H9 (cell line): Measurements from ENCODE around the gene KLHDC10. TPM values are rescaled to one million over a fixed set of nuclear protein-coding genes. Genes with fewer than 3 reads are reported as not detected.

Experiments used
- DNase-seq: peaks from one replicate; pipeline ENCODE4 v3.0.0-alpha.2; 2017
- H2AFZ ChIP-seq: one replicate; pipeline ENCODE4 v1.6.1; 2013; ENCODE audit warnings: mild to moderate bottlenecking, low read length, control low read depth, moderate library complexity
- H2AK5ac ChIP-seq: 2 replicates; pipeline ENCODE4 v1.6.1; 2013; ENCODE audit warnings: low read length, control low read depth, mixed read lengths; ENCODE audit not compliant: insufficient read length
- H2BK120ac ChIP-seq: one replicate; pipeline ENCODE4 v1.6.1; 2013; ENCODE audit warnings: low read depth, mild to moderate bottlenecking, low read length, control low read depth, inconsistent platforms; ENCODE audit not compliant: poor library complexity, severe bottlenecking
- H2BK12ac ChIP-seq: 2 replicates; pipeline ENCODE4 v1.6.1; 2013; ENCODE audit warnings: low read length, control low read depth, mixed read lengths, low read depth; ENCODE audit not compliant: insufficient read length
- H2BK15ac ChIP-seq: 2 replicates; pipeline ENCODE4 v1.6.1; 2013; ENCODE audit warnings: low read depth, low read length, control low read depth
- H2BK20ac ChIP-seq: one replicate; pipeline ENCODE4 v1.6.1; 2013; ENCODE audit warnings: low read depth, mild to moderate bottlenecking, low read length, control low read depth, inconsistent platforms; ENCODE audit not compliant: poor library complexity, severe bottlenecking
- H2BK5ac ChIP-seq: 2 replicates; pipeline ENCODE4 v1.6.1; 2013; ENCODE audit warnings: low read length, control low read depth, mixed read lengths; ENCODE audit not compliant: insufficient read length
- H3K14ac ChIP-seq: 2 replicates; pipeline ENCODE4 v1.6.1; 2013; ENCODE audit warnings: low read length, control low read depth; ENCODE audit not compliant: insufficient read depth
- H3K18ac ChIP-seq: 2 replicates; pipeline ENCODE4 v1.6.1; 2013; ENCODE audit warnings: low read depth, mild to moderate bottlenecking, mixed read lengths, low read length, control low read depth; ENCODE audit not compliant: insufficient read length
- H3K23ac ChIP-seq: 2 replicates; pipeline ENCODE4 v1.6.1; 2013; ENCODE audit warnings: low read length, control low read depth, mixed read lengths, low read depth; ENCODE audit not compliant: insufficient read length
- H3K23me2 ChIP-seq: 2 replicates; pipeline ENCODE4 v1.6.1; 2013; ENCODE audit warnings: low read depth, mild to moderate bottlenecking, mixed read lengths, low read length, control low read depth; ENCODE audit not compliant: insufficient read length, poor library complexity, severe bottlenecking
- H3K27ac ChIP-seq: 2 replicates; pipeline ENCODE4 v1.5.1; 2013; ENCODE audit warnings: low read length, control low read depth, mixed read lengths, low read depth; ENCODE audit not compliant: insufficient read length
- H3K27me3 ChIP-seq: 2 replicates; pipeline ENCODE4 v1.6.1; 2013; ENCODE audit warnings: low read length, control low read depth, inconsistent platforms; ENCODE audit not compliant: insufficient read depth
- H3K4ac ChIP-seq: 2 replicates; pipeline ENCODE4 v1.6.1; 2013; ENCODE audit warnings: low read depth, mild to moderate bottlenecking, control low read depth, inconsistent platforms, low read length, moderate library complexity
- H3K4me1 ChIP-seq: 2 replicates; pipeline ENCODE4 v1.6.1; 2013; ENCODE audit warnings: low read length, control low read depth, inconsistent platforms; ENCODE audit not compliant: insufficient read depth
- H3K4me2 ChIP-seq: 2 replicates; pipeline ENCODE4 v1.6.1; 2013; ENCODE audit warnings: low read length, control low read depth, mixed read lengths; ENCODE audit not compliant: insufficient read length, insufficient read depth
- H3K56ac ChIP-seq: 2 replicates; pipeline ENCODE4 v1.6.1; 2013; ENCODE audit warnings: low read depth, mild to moderate bottlenecking, mixed read lengths, low read length, control low read depth; ENCODE audit not compliant: insufficient read length
- H3K79me1 ChIP-seq: 2 replicates; pipeline ENCODE4 v1.6.1; 2013; ENCODE audit warnings: low read depth, mild to moderate bottlenecking, moderate library complexity, low read length, control low read depth, inconsistent platforms; ENCODE audit not compliant: insufficient read depth, poor library complexity, severe bottlenecking
- H3K79me2 ChIP-seq: 2 replicates; pipeline ENCODE4 v1.6.1; 2013; ENCODE audit warnings: low read length, control low read depth, inconsistent platforms; ENCODE audit not compliant: insufficient read depth
- H3K9ac ChIP-seq: 2 replicates; pipeline ENCODE4 v1.6.1; 2013; ENCODE audit warnings: low read length, control low read depth, mixed read lengths; ENCODE audit not compliant: insufficient read length; ENCODE audit errors: extremely low read depth
- H3K9me3 ChIP-seq: one replicate; pipeline ENCODE4 v1.6.1; 2013; ENCODE audit warnings: low read depth, low read length, inconsistent platforms; ENCODE audit not compliant: control insufficient read depth
- H3T11ph ChIP-seq: one replicate; pipeline ENCODE4 v1.6.1; 2013; ENCODE audit warnings: mild to moderate bottlenecking, low read length, control low read depth, inconsistent platforms
- H4K20me1 ChIP-seq: one replicate; pipeline ENCODE4 v1.6.1; 2013; ENCODE audit not compliant: control insufficient read depth, insufficient read length, insufficient read depth
- H4K5ac ChIP-seq: 2 replicates; pipeline ENCODE4 v1.6.1; 2013; ENCODE audit warnings: low read depth, mild to moderate bottlenecking, mixed read lengths, low read length, control low read depth; ENCODE audit not compliant: insufficient read length
- H4K8ac ChIP-seq: replicated peaks from 2 replicates; pipeline ENCODE4 v1.6.1; 2013; ENCODE audit warnings: low read length, control low read depth, mixed read lengths, low read depth; ENCODE audit not compliant: insufficient read length
- H4K91ac ChIP-seq: 2 replicates; pipeline ENCODE4 v1.6.1; 2013; ENCODE audit warnings: low read depth, mild to moderate bottlenecking, moderate library complexity, mixed read lengths, low read length, control low read depth; ENCODE audit not compliant: insufficient read length
- H3K27ac Mint-ChIP-seq, 3 experiments: 2 replicates in 2 of 3; 3 replicates in 1 of 3; pipeline ENCODE4 v1.8.0; 2020 to 2021; ENCODE audit warnings: mixed read lengths in 3 of 3, mild to moderate bottlenecking in 1 of 3, moderate library complexity in 1 of 3
- H3K27me3 Mint-ChIP-seq: 2 replicates; pipeline ENCODE4 v1.8.0; 2021; ENCODE audit warnings: low read depth, mild to moderate bottlenecking, moderate library complexity, mixed read lengths
- H3K36me3 Mint-ChIP-seq, 3 experiments: 2 replicates in 2 of 3; 3 replicates in 1 of 3; pipeline ENCODE4 v1.8.0; 2020 to 2021; ENCODE audit warnings: low read depth in 3 of 3, mixed read lengths in 3 of 3; ENCODE audit not compliant: insufficient read depth in 1 of 3
- H3K4me1 Mint-ChIP-seq, 2 experiments: 2 replicates each; pipeline ENCODE4 v1.8.0; 2020; ENCODE audit warnings: mixed read lengths in 2 of 2
- H3K4me3 Mint-ChIP-seq, 2 experiments: 2 replicates in 1 of 2; 3 replicates in 1 of 2; pipeline ENCODE4 v1.8.0; 2020 to 2021; ENCODE audit warnings: mild to moderate bottlenecking in 2 of 2, mixed read lengths in 2 of 2, moderate library complexity in 1 of 2
- H3K9me3 Mint-ChIP-seq, 2 experiments: 2 replicates in 1 of 2; 3 replicates in 1 of 2; pipeline ENCODE4 v1.8.0; 2020; ENCODE audit warnings: mild to moderate bottlenecking in 2 of 2, mixed read lengths in 2 of 2, moderate library complexity in 1 of 2
- WGBS: extraction: QIAGEN DNeasy Blood & Tissue Kit; methylation state at CpG from one replicate; pipeline ENCODE4 v1.1.7; 2013; ENCODE audit warnings: missing lambda C conversion rate, low lambda C conversion rate, mixed read lengths; ENCODE audit not compliant: insufficient read length; ENCODE audit errors: extremely low coverage; 5-methylcytosine and 5-hydroxymethylcytosine counted together
- total RNA-seq: library from RNA; stranded (reverse); gene quantifications from 2 replicates; pipeline ENCODE4 v1.2.1, GENCODE V29; 2021
- TF ChIP-seq, protein P1 (sequence below): fragments of 200-600 bp; sonication (generic); conservative IDR thresholded peaks from 3 replicates; pipeline ENCODE4 v1.8.0; 2021; ENCODE audit warnings: antibody characterized with exemption, mild to moderate bottlenecking

The KLHDC10 gene
- total RNA-seq, 1 experiment from 2014 or later: 17.3 TPM

DNA sequence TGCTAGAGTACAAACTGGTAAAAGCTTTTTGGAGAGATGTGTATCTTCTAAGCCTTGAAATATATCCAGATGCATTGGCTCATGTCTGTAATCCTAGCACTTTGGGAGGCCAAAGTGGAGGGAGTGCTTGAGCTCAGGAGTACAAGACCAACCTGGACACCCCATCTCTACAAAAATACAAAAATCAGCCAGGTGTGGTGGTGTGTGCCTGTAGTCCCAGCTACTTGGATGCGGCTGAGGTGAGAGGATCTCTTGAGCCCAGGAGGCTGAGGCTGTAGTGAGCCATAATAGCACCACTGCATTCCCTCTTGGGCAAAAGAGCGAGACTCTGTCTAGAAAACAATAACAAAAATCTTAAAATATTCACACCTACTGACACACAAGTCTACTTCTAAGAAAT lies 109.3 kb downstream of the KLHDC10 start:
- Histone ChIP-seq H3K27me3 (no peaks in the 10 kb centered on the region), H3K27ac (no peak overlapping the region), H2BK12ac (no peak overlapping the region), H3K79me2 (no peaks in the 10 kb centered on the region), H3K79me1 (no peaks in the 10 kb centered on the region), H3K9me3 (no peaks in the 10 kb centered on the region), H3K9ac (no peak overlapping the region), H3K4ac (no peak overlapping the region), H3K23ac (no peak overlapping the region), H2AFZ (no peak overlapping the region), H4K5ac (no peak overlapping the region), H3K4me2 (no peak overlapping the region), H2BK120ac (no peak overlapping the region), H2BK5ac (no peak overlapping the region), H2BK15ac (no peak overlapping the region), H3T11ph (no peak overlapping the region), H2BK20ac (no peak overlapping the region), H2AK5ac (no peak overlapping the region), H4K8ac (no peak overlapping the region), H3K14ac (no peak overlapping the region), H4K91ac (no peak overlapping the region), H3K18ac (no peak overlapping the region), H4K20me1 (no peaks in the 10 kb centered on the region), H3K23me2 (no peaks in the 10 kb centered on the region), H3K4me1 (no peaks in the 10 kb centered on the region), H3K56ac (no peak overlapping the region)
- no peaks in the 10 kb centered on the region for H3K27me3 Mint-ChIP-seq
- TF ChIP-seq, protein P1, sequence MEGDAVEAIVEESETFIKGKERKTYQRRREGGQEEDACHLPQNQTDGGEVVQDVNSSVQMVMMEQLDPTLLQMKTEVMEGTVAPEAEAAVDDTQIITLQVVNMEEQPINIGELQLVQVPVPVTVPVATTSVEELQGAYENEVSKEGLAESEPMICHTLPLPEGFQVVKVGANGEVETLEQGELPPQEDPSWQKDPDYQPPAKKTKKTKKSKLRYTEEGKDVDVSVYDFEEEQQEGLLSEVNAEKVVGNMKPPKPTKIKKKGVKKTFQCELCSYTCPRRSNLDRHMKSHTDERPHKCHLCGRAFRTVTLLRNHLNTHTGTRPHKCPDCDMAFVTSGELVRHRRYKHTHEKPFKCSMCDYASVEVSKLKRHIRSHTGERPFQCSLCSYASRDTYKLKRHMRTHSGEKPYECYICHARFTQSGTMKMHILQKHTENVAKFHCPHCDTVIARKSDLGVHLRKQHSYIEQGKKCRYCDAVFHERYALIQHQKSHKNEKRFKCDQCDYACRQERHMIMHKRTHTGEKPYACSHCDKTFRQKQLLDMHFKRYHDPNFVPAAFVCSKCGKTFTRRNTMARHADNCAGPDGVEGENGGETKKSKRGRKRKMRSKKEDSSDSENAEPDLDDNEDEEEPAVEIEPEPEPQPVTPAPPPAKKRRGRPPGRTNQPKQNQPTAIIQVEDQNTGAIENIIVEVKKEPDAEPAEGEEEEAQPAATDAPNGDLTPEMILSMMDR: no peak
- no peak overlapping the region for H3K4me3 Mint-ChIP-seq
- no peak for DNase-seq
- H3K27ac Mint-ChIP-seq: no peak overlapping the region
- H3K9me3 Mint-ChIP-seq: no peaks in the 10 kb centered on the region
- H3K4me1 Mint-ChIP-seq: no peaks in the 10 kb centered on the region
- WGBS: no CpG with 5 or more reads among the region's 2 CpGs
- peaks cover 23 to 66% (median 52%) of the 10 kb centered on the region in 3 experiments; a peak in 6 of 7 replicates for H3K36me3 Mint-ChIP-seq
